OCI-LY1 (cell line): ENCODE data around the gene BEAN1.

Source experiments
- EZH2 ChIP-seq: fragments of 200-600 bp; sonication (generic), shearing (Covaris generic); IDR thresholded peaks from 2 replicates; pipeline ENCODE4 v1.8.0; 2017; ENCODE audit warnings: borderline replicate concordance, mixed run types, mild to moderate bottlenecking, antibody characterized with exemption, low read length, moderate library complexity, mixed read lengths
- TF ChIP-seq, protein P1 (sequence below): fragments of 200-600 bp; sonication (generic), shearing (Covaris generic); IDR thresholded peaks from 2 replicates; pipeline ENCODE4 v1.5.1; 2017; ENCODE audit warnings: mild to moderate bottlenecking, antibody characterized with exemption, low read length, moderate library complexity, mixed read lengths

DNA sequence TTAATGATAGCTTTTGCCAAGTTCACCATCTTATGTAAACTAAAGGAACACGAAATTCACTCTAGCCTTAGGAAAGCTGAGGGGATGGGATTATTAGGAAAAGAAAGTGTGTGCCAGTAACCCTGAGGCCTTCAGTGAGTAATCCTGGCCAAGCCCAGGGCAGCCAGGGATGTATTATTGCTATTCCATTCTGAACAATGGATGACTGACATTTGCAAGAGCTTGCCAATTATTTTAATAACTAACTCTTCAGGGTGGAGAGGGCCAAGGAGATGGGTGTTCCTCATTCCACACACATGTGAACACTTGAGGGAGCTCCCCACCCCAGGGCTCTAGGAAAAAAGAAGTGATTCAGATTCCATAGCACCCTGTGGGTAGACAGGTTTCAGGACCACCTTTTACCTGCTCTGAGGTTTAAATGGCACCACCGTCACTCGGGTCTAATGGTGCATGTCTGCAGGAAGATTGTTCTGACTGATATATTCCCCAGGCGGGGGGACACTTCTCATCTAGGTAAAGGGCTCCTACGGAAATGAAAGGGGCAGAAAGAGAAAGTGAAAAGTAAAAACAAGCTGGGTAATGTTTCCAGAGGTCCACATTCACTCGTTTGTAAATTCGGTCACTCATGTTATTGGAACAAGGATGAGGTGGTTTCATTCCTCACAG lies 81.3 kb downstream of the BEAN1 start:
- TF ChIP-seq EZH2 = no peak
- TF ChIP-seq, protein P1, sequence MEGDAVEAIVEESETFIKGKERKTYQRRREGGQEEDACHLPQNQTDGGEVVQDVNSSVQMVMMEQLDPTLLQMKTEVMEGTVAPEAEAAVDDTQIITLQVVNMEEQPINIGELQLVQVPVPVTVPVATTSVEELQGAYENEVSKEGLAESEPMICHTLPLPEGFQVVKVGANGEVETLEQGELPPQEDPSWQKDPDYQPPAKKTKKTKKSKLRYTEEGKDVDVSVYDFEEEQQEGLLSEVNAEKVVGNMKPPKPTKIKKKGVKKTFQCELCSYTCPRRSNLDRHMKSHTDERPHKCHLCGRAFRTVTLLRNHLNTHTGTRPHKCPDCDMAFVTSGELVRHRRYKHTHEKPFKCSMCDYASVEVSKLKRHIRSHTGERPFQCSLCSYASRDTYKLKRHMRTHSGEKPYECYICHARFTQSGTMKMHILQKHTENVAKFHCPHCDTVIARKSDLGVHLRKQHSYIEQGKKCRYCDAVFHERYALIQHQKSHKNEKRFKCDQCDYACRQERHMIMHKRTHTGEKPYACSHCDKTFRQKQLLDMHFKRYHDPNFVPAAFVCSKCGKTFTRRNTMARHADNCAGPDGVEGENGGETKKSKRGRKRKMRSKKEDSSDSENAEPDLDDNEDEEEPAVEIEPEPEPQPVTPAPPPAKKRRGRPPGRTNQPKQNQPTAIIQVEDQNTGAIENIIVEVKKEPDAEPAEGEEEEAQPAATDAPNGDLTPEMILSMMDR = no peak
